Cardiac fibroblast (primary cell): ENCODE results near the gene MPI.
"Not testable (repeated sequence)": the region's sequence is repeated elsewhere in the genome, so short reads cannot be mapped to it uniquely, and the experiment has no call there.

Experiments used
- DNase-seq, 2 donors: peaks; one replicate each; pipeline versions ENCODE4 v3.0.0 to v3.0.0-alpha.2; 2010; ENCODE audit warnings: low read depth in 2 of 2
- H3K4me3 ChIP-seq, 2 donors: replicated peaks in 1 of 2; 1 replicate in 1 of 2; 2 replicates in 1 of 2; pipeline ENCODE4 v1.5.1; 2011; ENCODE audit warnings: low read depth in 2 of 2, low read length in 2 of 2, mild to moderate bottlenecking in 2 of 2, moderate library complexity in 1 of 2
- TF ChIP-seq, protein P1 (sequence below): IDR thresholded peaks from one replicate; pipeline ENCODE4 v1.5.1; 2011; ENCODE audit warnings: low read depth, mild to moderate bottlenecking, low read length, inconsistent platforms

The MPI gene

DNA sequence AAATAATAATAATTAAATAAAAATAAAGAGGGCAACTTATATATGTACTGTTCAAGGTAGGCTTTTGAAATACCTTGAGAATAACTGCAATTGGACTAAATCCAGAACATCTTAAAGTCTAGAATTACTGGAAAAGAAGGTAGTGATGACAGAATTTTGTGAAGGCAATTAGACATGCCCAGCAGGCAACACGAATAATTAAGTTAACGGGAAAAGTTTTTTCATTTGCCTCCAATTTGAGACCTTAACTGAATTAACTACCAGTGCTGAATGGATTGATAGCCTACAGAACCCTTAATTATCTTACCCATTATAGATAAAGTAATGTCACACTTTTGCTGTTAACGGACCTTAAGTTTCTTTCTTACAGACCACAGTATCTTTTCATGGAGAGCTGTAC lies 34.7 kb downstream of the MPI start:
- no peak for DNase-seq
- no peak overlapping the region for H3K4me3 ChIP-seq
- TF ChIP-seq, protein P1, sequence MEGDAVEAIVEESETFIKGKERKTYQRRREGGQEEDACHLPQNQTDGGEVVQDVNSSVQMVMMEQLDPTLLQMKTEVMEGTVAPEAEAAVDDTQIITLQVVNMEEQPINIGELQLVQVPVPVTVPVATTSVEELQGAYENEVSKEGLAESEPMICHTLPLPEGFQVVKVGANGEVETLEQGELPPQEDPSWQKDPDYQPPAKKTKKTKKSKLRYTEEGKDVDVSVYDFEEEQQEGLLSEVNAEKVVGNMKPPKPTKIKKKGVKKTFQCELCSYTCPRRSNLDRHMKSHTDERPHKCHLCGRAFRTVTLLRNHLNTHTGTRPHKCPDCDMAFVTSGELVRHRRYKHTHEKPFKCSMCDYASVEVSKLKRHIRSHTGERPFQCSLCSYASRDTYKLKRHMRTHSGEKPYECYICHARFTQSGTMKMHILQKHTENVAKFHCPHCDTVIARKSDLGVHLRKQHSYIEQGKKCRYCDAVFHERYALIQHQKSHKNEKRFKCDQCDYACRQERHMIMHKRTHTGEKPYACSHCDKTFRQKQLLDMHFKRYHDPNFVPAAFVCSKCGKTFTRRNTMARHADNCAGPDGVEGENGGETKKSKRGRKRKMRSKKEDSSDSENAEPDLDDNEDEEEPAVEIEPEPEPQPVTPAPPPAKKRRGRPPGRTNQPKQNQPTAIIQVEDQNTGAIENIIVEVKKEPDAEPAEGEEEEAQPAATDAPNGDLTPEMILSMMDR = no peak

GRCh38 chr15:74928771-74929198 lies 38.9 kb downstream of the MPI start:
- no peak overlapping the region for H3K4me3 ChIP-seq
- no peak for DNase-seq
- TF ChIP-seq, protein P1 = no peak

DNA sequence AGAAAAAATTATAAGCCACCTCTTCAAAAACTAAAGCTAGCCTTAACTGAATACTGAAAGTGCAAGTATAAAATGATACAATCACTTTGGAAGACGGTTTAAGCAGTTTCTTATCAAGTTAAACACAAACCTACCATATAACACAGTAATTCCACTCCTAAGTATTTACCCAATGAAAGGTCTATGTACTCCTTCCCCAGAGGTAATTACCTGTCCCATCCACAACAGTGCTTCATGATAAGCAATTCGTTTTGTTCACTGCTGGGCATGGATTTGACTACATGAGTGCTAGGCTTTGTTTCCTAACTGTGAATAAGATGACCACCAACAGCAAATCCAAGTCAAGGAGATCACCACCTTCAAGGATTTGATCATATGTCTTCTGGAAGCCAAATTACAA lies 43.7 kb downstream of the MPI start:
- no peak overlapping the region for H3K4me3 ChIP-seq
- DNase-seq = no peak
- TF ChIP-seq, protein P1 = no peak

- not testable (repeated sequence) for H3K4me3 ChIP-seq, DNase-seq
- TF ChIP-seq, protein P1 = peak; percentile 4
These were observed 45.4 kb downstream of the MPI start for GRCh38 chr15:74935193-74935592.

DNA sequence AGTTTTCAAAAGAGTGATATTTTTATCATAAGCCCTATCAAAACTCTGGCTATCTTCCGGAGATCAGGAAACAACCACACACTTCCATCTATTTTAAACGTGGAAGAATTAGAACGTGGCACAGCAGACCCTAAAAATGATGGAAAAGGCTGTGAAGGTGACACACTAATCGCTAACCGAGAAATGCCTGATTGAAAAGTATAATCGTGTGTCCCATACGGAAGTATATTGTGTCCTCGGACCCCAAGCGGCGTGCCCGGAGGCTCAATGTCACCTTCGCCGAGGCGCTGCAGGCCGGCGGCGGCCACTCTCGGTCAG lies 47.4 kb downstream of the MPI start:
- peak overlapping the region; percentile 84 to 93 for H3K4me3 ChIP-seq
- DNase-seq = no peak
- TF ChIP-seq, protein P1 = no peak

DNA sequence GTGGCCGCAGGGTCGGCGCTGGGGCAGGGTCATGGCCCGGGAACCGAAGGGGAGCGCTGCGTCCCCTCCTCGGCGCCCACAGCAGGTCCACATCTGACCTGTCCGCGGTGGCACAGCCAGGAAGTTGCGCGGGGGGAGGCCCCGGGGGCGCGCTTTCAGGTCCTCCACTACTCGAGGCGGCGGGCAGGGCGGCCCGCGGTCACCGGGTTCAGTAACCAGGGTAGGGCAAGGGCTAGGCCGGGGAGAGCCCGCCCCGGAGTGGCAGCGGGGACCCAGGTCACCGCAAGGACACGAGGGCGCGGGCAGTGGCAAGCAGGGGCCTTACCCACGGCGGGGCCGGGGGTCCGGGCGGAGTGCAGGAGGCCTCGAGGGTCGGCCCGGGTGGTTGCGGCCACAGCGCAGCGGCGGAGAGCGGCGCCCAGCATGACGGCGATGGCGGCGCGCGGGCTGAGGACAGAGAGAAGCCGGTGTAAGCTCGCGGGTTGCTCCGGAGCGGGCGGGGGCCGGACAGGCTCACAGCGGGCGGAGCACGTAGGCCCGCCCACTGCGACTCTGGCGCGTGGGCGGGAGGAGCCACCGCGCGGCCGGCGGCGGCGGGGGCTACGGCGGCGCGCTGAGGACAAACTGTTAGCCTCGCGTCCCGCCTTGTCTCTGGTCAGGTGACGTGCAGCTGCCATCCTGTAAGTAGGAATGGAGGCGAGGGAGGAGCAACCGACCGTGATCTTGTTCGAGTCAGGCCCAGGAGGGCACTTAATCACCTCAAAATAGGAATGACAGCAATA lies 47.9 kb downstream of the MPI start, which contains the start of gene COX5A:
Gene COX5A (minus strand): TSS at position 484 of the 782 bp plus-strand sequence. CDS start 59 bp downstream, at position 425.
- peak; percentile 96 to 98 for DNase-seq
- peak within 1 kb of the TSS; percentile 84 to 93 for H3K4me3 ChIP-seq
- TF ChIP-seq, protein P1 = no peak
